Glomerular endothelial cell (primary cell): Measurements from ENCODE around the gene CDHR3. TPM values are rescaled to one million over a fixed set of nuclear protein-coding genes. Genes with fewer than 3 reads are reported as not detected.

Experiments
- DNase-seq: peaks from one replicate; pipeline ENCODE4 v3.0.0-alpha.2; 2011; ENCODE audit warnings: low read depth, low spot score; ENCODE audit errors: extremely low read depth
- total RNA-seq: library from RNA; depleted of rRNA; stranded (reverse); fragments of >200 nt; gene quantifications from 2 replicates; pipeline ENCODE4 v1.2.3, GENCODE V29; 2015

The CDHR3 gene
- total RNA-seq, 1 donor from 2014 or later = 4.5 TPM

GRCh38 chr7:106080300-106080987 is 117.4 kb downstream of the CDHR3 start:
- DNase-seq = no peak

GRCh38 chr7:106082087-106082854 is 119.2 kb downstream of the CDHR3 start:
- no peak for DNase-seq

Other genes starting within 250 kb of the CDHR3 start
- gene ATXN7L1, start 86.7 kb upstream of the CDHR3 start, total RNA-seq = 8.8 and 11.7 TPM in 2 replicates
- 56.7 and 72.2 TPM in 2 replicates for gene SYPL1, start 149.0 kb downstream of the CDHR3 start, total RNA-seq